Measurements from ENCODE around the gene CACNA1E.

GRCh38 chr1:181801617-181802016 lies 318.3 kb downstream of the CACNA1E start:
- TF ChIP-seq CTCF (IDR thresholded peaks at IDR 0.05) (no peak), POLR2A (IDR thresholded peaks at IDR 0.05) (no peak), POLR2AphosphoS5 (IDR thresholded peaks at IDR 0.05; ENCODE audit: insufficient read depth in 1 of 2, low read depth in 1 of 2) (no peak)
